Tibial artery (tissue), 4 donors: ENCODE measurements around the gene TCF4.

ENCODE experiments used
- DNase-seq, 2 donors: peaks; one replicate each; pipeline ENCODE4 v3.0.0-alpha.2; 2019
- H3K27ac ChIP-seq, 2 donors: fragments of 200-600 bp; sonication (generic) in 1 of 2; 1 replicate in 1 of 2; 2 replicates in 1 of 2; pipeline ENCODE4 v1.5.1; 2018 to 2019; ENCODE audit warnings: mild to moderate bottlenecking in 1 of 2
- H3K27me3 ChIP-seq, 2 donors: fragments of 200-600 bp; sonication (generic) in 1 of 2; one replicate each; pipeline versions ENCODE4 v1.5.1 to v1.6.0; 2016 to 2019
- H3K36me3 ChIP-seq, 3 donors: fragments of 200-600 bp; sonication (generic) in 2 of 3; one replicate each; pipeline ENCODE4 v1.5.1; 2016 to 2019; ENCODE audit warnings: mild to moderate bottlenecking in 2 of 3
- H3K4me1 ChIP-seq, 4 donors: fragments of 200-600 bp; sonication (generic) in 2 of 4; 1 replicate in 3 of 4; 2 replicates in 1 of 4; pipeline ENCODE4 v1.5.1; 2016 to 2019
- H3K4me3 ChIP-seq, 2 donors: fragments of 200-600 bp; sonication (generic) in 1 of 2; 1 replicate in 1 of 2; 2 replicates in 1 of 2; pipeline ENCODE4 v1.5.1; 2018 to 2019; ENCODE audit warnings: mild to moderate bottlenecking in 2 of 2
- H3K9me3 ChIP-seq, 3 donors: fragments of 200-600 bp; sonication (generic) in 1 of 3; one replicate each; pipeline ENCODE4 v1.5.1; 2016 to 2019
- intact Hi-C: fragments of 100-400 bp; cut with DNase I; formaldehyde crosslinking; loops from one replicate; pipeline ENCODE4 v1.15.0; 2023; ENCODE audit warnings: low total_unique reads
- TF ChIP-seq, protein P1 (sequence below), 2 experiments: fragments of 200-600 bp in 1 of 2; fragments of 450-650 bp in 1 of 2; IDR thresholded peaks; one replicate each; pipeline ENCODE4 v1.5.1; 2017 to 2019; ENCODE audit warnings: antibody characterized with exemption in 2 of 2, mild to moderate bottlenecking in 1 of 2, moderate library complexity in 1 of 2

The TCF4 gene

DNA sequence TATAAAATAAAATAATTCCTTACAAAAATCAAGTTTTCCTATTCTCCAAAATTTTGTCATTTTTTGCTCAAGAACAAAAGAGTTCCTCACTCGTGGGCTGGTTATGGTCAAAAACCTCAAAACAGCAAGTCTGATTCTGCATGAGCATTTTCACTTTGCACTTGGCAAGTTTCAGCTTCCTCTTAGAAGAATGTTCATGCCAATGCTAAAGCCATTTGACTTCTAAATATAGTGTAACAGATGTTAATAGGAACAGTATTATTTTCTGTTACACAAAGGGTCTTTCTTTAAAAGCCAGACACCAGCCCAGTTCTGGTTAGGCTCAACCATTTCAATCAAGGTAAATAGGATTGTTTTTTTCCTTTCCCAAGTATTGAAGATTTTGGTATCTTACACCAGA is 367.5 kb downstream of the TCF4 start:
- DNase-seq = no peak
- H3K4me1 ChIP-seq = peaks cover 0 to 11% (median 0%) of the 10 kb centered on the region in 4 donors
- TF ChIP-seq, protein P1, sequence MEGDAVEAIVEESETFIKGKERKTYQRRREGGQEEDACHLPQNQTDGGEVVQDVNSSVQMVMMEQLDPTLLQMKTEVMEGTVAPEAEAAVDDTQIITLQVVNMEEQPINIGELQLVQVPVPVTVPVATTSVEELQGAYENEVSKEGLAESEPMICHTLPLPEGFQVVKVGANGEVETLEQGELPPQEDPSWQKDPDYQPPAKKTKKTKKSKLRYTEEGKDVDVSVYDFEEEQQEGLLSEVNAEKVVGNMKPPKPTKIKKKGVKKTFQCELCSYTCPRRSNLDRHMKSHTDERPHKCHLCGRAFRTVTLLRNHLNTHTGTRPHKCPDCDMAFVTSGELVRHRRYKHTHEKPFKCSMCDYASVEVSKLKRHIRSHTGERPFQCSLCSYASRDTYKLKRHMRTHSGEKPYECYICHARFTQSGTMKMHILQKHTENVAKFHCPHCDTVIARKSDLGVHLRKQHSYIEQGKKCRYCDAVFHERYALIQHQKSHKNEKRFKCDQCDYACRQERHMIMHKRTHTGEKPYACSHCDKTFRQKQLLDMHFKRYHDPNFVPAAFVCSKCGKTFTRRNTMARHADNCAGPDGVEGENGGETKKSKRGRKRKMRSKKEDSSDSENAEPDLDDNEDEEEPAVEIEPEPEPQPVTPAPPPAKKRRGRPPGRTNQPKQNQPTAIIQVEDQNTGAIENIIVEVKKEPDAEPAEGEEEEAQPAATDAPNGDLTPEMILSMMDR (IDR thresholded peaks at IDR 0.05) = no peak
- no peaks in the 10 kb centered on the region for H3K27me3 ChIP-seq
- H3K4me3 ChIP-seq = no peak overlapping the region
- H3K9me3 ChIP-seq = no peaks in the 10 kb centered on the region
- H3K27ac ChIP-seq = no peak overlapping the region
- intact Hi-C loops = no loop called here
- no peaks in the 10 kb centered on the region for H3K36me3 ChIP-seq

DNA sequence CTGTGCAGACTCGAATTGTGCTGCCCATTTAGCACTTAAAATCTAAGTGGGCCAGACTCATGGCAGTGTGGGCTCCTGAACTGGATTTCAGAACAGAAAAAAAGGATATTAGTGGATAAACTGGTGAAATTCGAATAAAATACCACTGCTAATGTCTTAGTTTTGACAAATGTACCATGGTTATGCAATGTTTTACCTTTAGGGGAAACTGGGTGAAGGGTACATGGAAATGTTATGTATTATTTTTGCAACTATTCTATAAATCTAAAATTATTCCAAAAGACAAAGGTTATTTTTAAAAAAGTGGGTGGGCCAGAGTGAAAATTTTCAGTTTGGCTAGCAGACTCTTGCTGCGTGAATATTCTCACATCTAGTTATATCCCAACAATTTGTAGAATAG is 368.2 kb downstream of the TCF4 start:
- Histone ChIP-seq H3K4me3 (no peak overlapping the region), H3K27ac (no peak overlapping the region), H3K9me3 (no peaks in the 10 kb centered on the region), H3K27me3 (no peaks in the 10 kb centered on the region), H3K36me3 (no peaks in the 10 kb centered on the region), H3K4me1 (peaks cover 0 to 11% (median 0%) of the 10 kb centered on the region in 4 donors)
- TF ChIP-seq, protein P1 (IDR thresholded peaks at IDR 0.05) = no peak
- no peak for DNase-seq
- intact Hi-C loops = no loop called here

DNA sequence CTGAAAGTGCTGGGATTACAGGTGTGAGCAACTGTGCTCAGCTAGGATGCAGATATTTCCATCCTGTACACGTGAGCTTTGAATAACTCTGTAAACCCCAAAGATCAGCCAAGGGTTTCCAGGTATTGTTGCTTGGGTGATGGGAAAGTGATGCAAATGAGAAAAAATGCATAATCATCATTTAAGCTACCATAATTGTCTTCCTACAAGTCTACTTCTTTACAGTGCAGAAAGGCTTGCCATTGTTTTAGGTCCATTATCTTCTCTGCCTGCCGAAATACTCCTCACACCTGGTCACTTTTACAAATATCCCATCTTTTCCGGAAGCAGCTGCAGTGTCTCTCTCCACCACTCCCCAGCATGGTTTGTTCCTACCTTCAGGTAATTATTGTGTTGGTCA is 368.9 kb downstream of the TCF4 start:
- no peak for DNase-seq
- Histone ChIP-seq H3K9me3 (no peaks in the 10 kb centered on the region), H3K27me3 (no peaks in the 10 kb centered on the region), H3K27ac (no peak overlapping the region), H3K4me1 (peaks cover 0 to 11% (median 0%) of the 10 kb centered on the region in 4 donors), H3K36me3 (no peaks in the 10 kb centered on the region), H3K4me3 (no peak overlapping the region)
- intact Hi-C loops = no loop called here
- TF ChIP-seq, protein P1 (IDR thresholded peaks at IDR 0.05) = no peak

DNA sequence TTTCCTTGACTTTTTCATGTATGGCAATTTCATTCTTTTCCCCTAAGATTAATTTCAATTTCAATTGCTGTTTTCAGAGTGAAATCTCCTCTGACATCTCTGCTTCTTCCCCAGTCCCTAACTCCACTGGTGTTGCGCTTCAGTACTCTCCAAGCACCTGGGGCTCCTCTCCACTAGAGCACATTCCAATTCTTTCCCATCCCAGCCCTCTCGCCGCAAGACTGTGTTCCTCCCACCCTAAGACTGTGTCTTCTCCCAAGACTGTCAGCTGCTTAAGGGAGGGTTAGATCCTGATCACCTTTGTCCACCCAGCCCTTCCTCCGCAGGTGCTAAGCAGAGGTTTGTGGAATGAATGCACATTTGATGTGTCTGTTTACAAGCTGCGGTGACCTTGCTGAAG is 373.0 kb downstream of the TCF4 start:
- no peak overlapping the region for H3K4me3 ChIP-seq
- TF ChIP-seq, protein P1 (IDR thresholded peaks at IDR 0.05) = no peak
- no peaks in the 10 kb centered on the region for H3K9me3 ChIP-seq
- H3K36me3 ChIP-seq = no peaks in the 10 kb centered on the region
- H3K27me3 ChIP-seq = no peaks in the 10 kb centered on the region
- DNase-seq = no peak
- intact Hi-C loops = no loop called here
- peaks cover 0 to 2% (median 0%) of the 10 kb centered on the region in 4 donors for H3K4me1 ChIP-seq
- no peak overlapping the region for H3K27ac ChIP-seq

DNA sequence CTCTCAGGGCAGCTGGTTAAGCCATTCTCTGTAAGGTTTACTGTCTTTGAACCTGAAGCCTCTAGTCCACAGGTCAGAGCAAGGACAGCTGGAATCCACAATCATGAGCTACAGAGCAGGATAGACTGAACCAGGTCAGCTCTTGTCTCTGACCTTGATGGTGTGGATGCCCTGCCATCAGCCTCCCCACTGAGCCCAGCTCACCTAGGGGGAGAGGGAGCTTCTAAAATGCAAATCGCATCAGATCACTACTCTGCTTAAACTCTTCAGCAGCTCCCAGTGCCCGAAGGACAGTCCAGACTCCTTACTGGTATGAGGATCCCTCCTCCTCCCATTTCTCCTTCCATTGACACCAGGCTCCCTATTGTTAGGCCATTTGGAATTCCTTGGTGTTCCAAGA is 373.5 kb downstream of the TCF4 start:
- H3K27me3 ChIP-seq = no peaks in the 10 kb centered on the region
- H3K9me3 ChIP-seq = no peaks in the 10 kb centered on the region
- DNase-seq = no peak
- TF ChIP-seq, protein P1 (IDR thresholded peaks at IDR 0.05) = no peak
- no peaks in the 10 kb centered on the region for H3K4me1 ChIP-seq
- no peak overlapping the region for H3K27ac ChIP-seq
- no peaks in the 10 kb centered on the region for H3K36me3 ChIP-seq
- intact Hi-C loops = no loop called here
- H3K4me3 ChIP-seq = no peak overlapping the region

DNA sequence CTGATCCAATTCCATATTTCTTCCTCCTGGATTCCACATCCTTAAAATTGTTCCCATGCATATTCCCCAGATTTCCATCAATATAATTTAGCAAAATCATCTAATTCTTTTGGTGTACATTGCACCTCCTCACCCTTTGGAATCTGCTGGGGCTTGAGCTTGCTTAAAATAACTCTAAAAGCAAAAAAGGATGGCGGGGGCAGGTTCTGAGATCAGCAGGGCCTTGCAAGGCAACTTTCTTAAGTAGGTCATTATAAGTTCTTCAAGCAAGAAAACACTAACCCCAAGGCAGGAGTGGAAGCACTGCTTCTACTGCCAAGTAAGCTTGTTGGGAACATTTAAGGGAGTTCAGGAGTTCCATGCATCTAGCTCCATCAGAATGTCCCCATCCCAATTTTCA is 374.4 kb downstream of the TCF4 start:
- TF ChIP-seq, protein P1 (IDR thresholded peaks at IDR 0.05) = no peak
- Histone ChIP-seq H3K27me3 (no peaks in the 10 kb centered on the region), H3K27ac (no peak overlapping the region), H3K9me3 (no peaks in the 10 kb centered on the region), H3K4me1 (no peaks in the 10 kb centered on the region), H3K36me3 (no peaks in the 10 kb centered on the region), H3K4me3 (no peak overlapping the region)
- intact Hi-C loops = no loop called here
- no peak for DNase-seq
